GM12873 (cell line): Measurements from ENCODE around the gene CACNA1E.

Experiments
- CTCF ChIP-seq: IDR thresholded peaks from 2 replicates; pipeline ENCODE4 v1.5.1; 2012; ENCODE audit warnings: low read depth, mild to moderate bottlenecking, moderate library complexity, low read length, control low read depth; ENCODE audit not compliant: insufficient read depth; ENCODE audit errors: missing control alignments

Gene CACNA1E

GRCh38 chr1:181623850-181624249, 140.5 kb downstream of the CACNA1E start:
- no peak for TF ChIP-seq CTCF

GRCh38 chr1:181626279-181626938, 143.1 kb downstream of the CACNA1E start:
- no peak for TF ChIP-seq CTCF

DNA sequence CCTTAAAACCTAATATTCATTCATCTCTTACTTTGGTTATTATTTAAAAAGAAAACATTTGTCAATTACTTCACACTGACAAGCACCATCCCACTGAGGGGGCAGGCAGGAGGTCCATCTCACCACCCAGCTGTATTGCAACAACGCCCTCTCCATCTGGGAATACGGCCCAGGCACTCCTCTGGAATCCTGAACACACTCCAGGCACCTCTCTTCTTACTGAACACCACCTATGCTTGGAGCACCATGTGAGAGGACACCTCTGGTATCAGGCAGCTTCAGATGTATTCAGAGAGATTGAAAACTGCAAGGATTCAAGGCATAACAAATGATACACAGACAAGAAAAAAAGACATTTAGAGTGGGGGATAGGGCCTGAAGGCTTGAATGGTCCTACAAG, 147.1 kb downstream of the CACNA1E start:
- TF ChIP-seq CTCF, result no peak

- TF ChIP-seq CTCF, result no peak
Measured at GRCh38 chr1:181630838-181631237, 147.5 kb downstream of the CACNA1E start.

DNA sequence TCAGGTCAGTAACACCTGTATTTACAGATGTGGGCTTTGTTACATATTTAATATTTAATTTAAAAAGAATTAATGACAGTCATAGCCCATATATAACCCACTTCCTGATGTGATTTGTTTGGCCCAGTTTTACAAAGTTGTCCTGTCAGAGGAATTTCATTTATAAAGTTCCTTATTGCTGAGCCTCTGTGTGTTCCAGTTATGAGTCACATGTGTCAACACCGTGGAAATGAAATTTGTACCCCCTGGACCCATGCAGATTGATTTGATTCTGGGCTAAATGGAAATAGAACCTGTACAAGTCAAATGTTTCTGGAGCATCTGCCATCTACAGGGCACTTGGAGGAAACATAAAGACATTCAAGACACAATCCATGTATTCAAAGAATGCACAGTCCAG, 149.2 kb downstream of the CACNA1E start:
- TF ChIP-seq CTCF, result no peak

DNA sequence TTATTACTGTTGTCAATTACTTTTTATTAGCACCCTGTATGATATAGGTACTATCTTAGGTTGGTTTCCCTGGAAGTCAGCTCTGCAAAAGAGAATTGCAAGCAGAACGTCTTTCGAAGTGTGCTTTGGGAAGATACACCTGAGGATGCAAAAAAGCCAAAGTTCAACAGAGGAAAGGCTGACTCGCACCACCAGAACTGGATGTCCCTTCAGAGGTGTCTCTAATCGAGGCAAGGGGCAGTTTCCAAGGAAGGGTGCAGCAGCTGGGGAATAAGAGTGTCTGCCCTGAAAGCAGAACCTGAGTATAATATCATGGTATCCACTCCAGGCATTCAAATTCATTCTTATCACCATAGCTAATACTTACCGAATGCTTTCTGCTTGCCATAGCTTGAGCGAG, 149.6 kb downstream of the CACNA1E start:
- no peak for TF ChIP-seq CTCF

GRCh38 chr1:181635110-181635509, 151.8 kb downstream of the CACNA1E start:
- no peak for TF ChIP-seq CTCF
